ENCODE measurements around the gene ACP3. TPM values are rescaled to one million over a fixed set of nuclear protein-coding genes. Genes with fewer than 3 reads are reported as not detected.
"Not testable (repeated sequence)": the region's sequence is repeated elsewhere in the genome, so short reads cannot be mapped to it uniquely, and the experiment has no call there.

ACP3 gene
- total RNA-seq, 1 experiment from 2014 or later = 14.6 TPM

DNA sequence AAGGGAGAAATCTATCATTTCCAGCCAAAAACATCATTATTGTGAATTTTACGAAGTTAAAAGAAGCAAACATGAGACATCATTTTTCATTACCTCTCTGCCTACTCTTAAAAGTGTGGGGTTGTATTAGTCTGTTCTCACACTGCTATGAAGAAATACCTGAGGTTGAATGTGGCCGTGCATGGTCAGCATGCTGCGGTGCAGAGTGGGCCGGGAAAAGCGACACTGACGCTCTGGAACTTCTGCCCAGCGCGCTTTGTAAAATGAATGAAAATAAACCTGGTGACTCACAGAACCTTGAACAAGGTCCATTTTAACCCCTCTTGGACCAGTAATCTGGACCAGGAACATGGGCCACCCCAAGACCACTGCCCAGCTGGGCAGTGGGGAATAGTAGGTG lies 69.1 kb downstream of the ACP3 start:
- DNase-seq (ENCODE audit: low spot score) = no peak
- intact Hi-C loops (cut with micrococcal nuclease; ENCODE audit: unreplicated experiment) = no loop called here
- CTCF ChIA-PET = no interaction called here
- Histone ChIP-seq H3K9me3 (ENCODE audit: low read depth, low read length, poor library complexity, severe bottlenecking) (no peaks in the 10 kb centered on the region), H3K4me3 (ENCODE audit: low read depth, low read length, poor library complexity, severe bottlenecking) (no peak overlapping the region), H3K36me3 (ENCODE audit: insufficient read depth, low read length, poor library complexity, severe bottlenecking) (no peaks in the 10 kb centered on the region), H3K27me3 (replicated peaks; ENCODE audit: insufficient read depth, low read depth, low read length, poor library complexity) (no peaks in the 10 kb centered on the region), H3K27ac (ENCODE audit: low read depth, low read length, poor library complexity, severe bottlenecking) (no peak overlapping the region), H3K4me1 (ENCODE audit: insufficient read depth, low read length, poor library complexity, severe bottlenecking) (peaks cover 6% of the 10 kb centered on the region)
- POLR2A ChIA-PET (ENCODE audit: low non-redundant PET) = no interaction called here
- BruUV-seq (replicated peaks) = no TSS peak
- TF ChIP-seq, protein P1, sequence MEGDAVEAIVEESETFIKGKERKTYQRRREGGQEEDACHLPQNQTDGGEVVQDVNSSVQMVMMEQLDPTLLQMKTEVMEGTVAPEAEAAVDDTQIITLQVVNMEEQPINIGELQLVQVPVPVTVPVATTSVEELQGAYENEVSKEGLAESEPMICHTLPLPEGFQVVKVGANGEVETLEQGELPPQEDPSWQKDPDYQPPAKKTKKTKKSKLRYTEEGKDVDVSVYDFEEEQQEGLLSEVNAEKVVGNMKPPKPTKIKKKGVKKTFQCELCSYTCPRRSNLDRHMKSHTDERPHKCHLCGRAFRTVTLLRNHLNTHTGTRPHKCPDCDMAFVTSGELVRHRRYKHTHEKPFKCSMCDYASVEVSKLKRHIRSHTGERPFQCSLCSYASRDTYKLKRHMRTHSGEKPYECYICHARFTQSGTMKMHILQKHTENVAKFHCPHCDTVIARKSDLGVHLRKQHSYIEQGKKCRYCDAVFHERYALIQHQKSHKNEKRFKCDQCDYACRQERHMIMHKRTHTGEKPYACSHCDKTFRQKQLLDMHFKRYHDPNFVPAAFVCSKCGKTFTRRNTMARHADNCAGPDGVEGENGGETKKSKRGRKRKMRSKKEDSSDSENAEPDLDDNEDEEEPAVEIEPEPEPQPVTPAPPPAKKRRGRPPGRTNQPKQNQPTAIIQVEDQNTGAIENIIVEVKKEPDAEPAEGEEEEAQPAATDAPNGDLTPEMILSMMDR (conservative IDR thresholded peaks at IDR 0.05; ENCODE audit: low read depth, low read length) = no peak
- no peak for TF ChIP-seq EZH2 (IDR thresholded peaks at IDR 0.05; ENCODE audit: borderline replicate concordance, low read depth, low read length, poor library complexity, severe bottlenecking)

DNA sequence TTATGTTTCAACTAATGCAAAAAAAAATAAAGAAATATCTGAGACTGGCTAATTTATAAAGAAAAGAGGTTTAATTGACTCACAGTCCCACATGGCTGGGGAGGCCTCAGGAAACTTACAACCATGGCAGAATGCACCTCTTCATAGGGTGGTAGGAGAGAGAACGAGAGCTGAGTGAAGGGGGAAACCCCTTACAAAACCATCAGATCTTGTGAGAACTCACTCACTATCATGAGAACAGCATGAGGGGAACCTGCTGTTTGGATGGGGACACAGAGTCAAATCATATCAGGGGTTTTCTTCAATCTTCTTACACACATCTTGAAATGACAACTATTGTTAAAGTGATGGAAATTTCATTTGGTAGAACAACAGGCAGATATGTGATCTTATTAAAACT lies 75.5 kb downstream of the ACP3 start:
- POLR2A ChIA-PET (ENCODE audit: low non-redundant PET); BruUV-seq (replicated peaks); CTCF ChIA-PET; H3K27ac ChIP-seq (ENCODE audit: low read depth, low read length, poor library complexity, severe bottlenecking); H3K4me3 ChIP-seq (ENCODE audit: low read depth, low read length, poor library complexity, severe bottlenecking); H3K9me3 ChIP-seq (ENCODE audit: low read depth, low read length, poor library complexity, severe bottlenecking); DNase-seq (ENCODE audit: low spot score); intact Hi-C loops (cut with micrococcal nuclease; ENCODE audit: unreplicated experiment); H3K27me3 ChIP-seq (replicated peaks; ENCODE audit: insufficient read depth, low read depth, low read length, poor library complexity); H3K36me3 ChIP-seq (ENCODE audit: insufficient read depth, low read length, poor library complexity, severe bottlenecking); H3K4me1 ChIP-seq (ENCODE audit: insufficient read depth, low read length, poor library complexity, severe bottlenecking): not testable (repeated sequence)

DNA sequence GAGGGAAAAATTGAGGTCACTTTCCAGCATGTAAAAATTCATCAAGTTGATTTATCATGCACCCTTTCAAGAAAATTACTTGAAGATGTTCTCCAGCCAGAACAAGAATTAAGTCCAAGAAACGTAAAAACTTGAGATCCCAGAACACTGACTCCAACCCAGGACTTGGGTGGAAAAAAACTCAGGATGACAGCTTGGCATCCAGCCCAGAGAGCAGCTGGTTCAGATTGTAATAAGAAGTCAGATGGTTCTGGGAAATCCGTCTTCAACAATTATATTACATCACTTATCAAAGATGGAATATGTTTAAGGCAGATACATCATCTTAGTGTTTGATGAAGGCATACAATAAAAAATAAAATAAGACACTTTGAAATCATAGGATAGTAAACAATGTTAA lies 77.1 kb downstream of the ACP3 start:
- peaks cover 3% of the 10 kb centered on the region for H3K27me3 ChIP-seq (replicated peaks; ENCODE audit: insufficient read depth, low read depth, low read length, poor library complexity)
- H3K36me3 ChIP-seq (ENCODE audit: insufficient read depth, low read length, poor library complexity, severe bottlenecking) = no peaks in the 10 kb centered on the region
- no TSS peak for BruUV-seq (replicated peaks)
- H3K4me3 ChIP-seq (ENCODE audit: low read depth, low read length, poor library complexity, severe bottlenecking) = no peak overlapping the region
- no peaks in the 10 kb centered on the region for H3K4me1 ChIP-seq (ENCODE audit: insufficient read depth, low read length, poor library complexity, severe bottlenecking)
- peak; percentile 21 for DNase-seq (ENCODE audit: low spot score)
- intact Hi-C loops (cut with micrococcal nuclease; ENCODE audit: unreplicated experiment) = no loop called here
- ChIA-PET CTCF (no interaction called here), POLR2A (ENCODE audit: low non-redundant PET) (no interaction called here)
- no peaks in the 10 kb centered on the region for H3K9me3 ChIP-seq (ENCODE audit: low read depth, low read length, poor library complexity, severe bottlenecking)
- TF ChIP-seq, protein P1 (conservative IDR thresholded peaks at IDR 0.05; ENCODE audit: low read depth, low read length) = no peak
- no peak for TF ChIP-seq EZH2 (IDR thresholded peaks at IDR 0.05; ENCODE audit: borderline replicate concordance, low read depth, low read length, poor library complexity, severe bottlenecking)
- H3K27ac ChIP-seq (ENCODE audit: low read depth, low read length, poor library complexity, severe bottlenecking) = no peak overlapping the region

DNA sequence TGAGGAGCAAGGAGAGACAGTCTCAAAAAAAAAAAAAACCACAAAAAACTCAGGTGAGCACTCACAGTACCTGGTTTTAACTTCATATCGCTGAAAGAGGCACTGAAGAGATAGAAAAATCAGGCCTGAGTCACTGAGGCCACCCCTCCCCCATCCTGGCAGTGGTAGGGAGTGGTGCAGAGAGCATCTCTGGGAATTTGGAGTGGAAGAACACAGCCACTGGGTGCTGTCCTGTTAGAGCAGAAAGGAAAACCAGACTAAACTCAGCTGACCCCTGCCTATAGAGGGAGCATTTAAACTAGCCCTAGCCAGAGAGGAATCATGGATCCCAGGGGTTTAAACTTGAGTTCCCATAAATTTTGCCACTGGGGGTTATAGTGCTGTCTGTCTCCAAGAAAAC lies 77.9 kb downstream of the ACP3 start:
- ChIA-PET POLR2A (ENCODE audit: low non-redundant PET) (no interaction called here), CTCF (no interaction called here)
- no peaks in the 10 kb centered on the region for H3K36me3 ChIP-seq (ENCODE audit: insufficient read depth, low read length, poor library complexity, severe bottlenecking)
- H3K27ac ChIP-seq (ENCODE audit: low read depth, low read length, poor library complexity, severe bottlenecking) = no peak overlapping the region
- TF ChIP-seq, protein P1 (conservative IDR thresholded peaks at IDR 0.05; ENCODE audit: low read depth, low read length) = no peak
- TF ChIP-seq EZH2 (IDR thresholded peaks at IDR 0.05; ENCODE audit: borderline replicate concordance, low read depth, low read length, poor library complexity, severe bottlenecking) = no peak
- no peaks in the 10 kb centered on the region for H3K9me3 ChIP-seq (ENCODE audit: low read depth, low read length, poor library complexity, severe bottlenecking)
- intact Hi-C loops (cut with micrococcal nuclease; ENCODE audit: unreplicated experiment) = loop anchor here (5.0 kb wide), 1 partner anchor 358 kb away; the partner anchor contains the start of gene CPNE4
- peaks cover 3% of the 10 kb centered on the region for H3K27me3 ChIP-seq (replicated peaks; ENCODE audit: insufficient read depth, low read depth, low read length, poor library complexity)
- H3K4me3 ChIP-seq (ENCODE audit: low read depth, low read length, poor library complexity, severe bottlenecking) = no peak overlapping the region
- H3K4me1 ChIP-seq (ENCODE audit: insufficient read depth, low read length, poor library complexity, severe bottlenecking) = no peaks in the 10 kb centered on the region
- BruUV-seq (replicated peaks) = no TSS peak
- no peak for DNase-seq (ENCODE audit: low spot score)
